AG04450 (cell line): ENCODE measurements around the gene ZSWIM5. TPM values are rescaled to one million over a fixed set of nuclear protein-coding genes. Genes with fewer than 3 reads are reported as not detected.
"Not testable (repeated sequence)": the region's sequence is repeated elsewhere in the genome, so short reads cannot be mapped to it uniquely, and the experiment has no call there.

Experiments
- CTCF ChIA-PET: fragments of 300-600, 350-600 bp; formaldehyde crosslinking; extraction: SDS; loops from one replicate; lab custom pipeline; 2022; ENCODE audit warnings: antibody characterized with exemption, inconsistent platforms; lab: Charles Lee
- POLR2A ChIA-PET: fragments of 350-600 bp; formaldehyde crosslinking; extraction: SDS; loops from one replicate; lab custom pipeline; 2021; ENCODE audit warnings: antibody characterized with exemption, inconsistent platforms; lab: Yijun Ruan, JAX
- DNase-seq: peaks from one replicate; pipeline ENCODE4 v3.0.0-alpha.2; 2011; ENCODE audit warnings: low read depth, low spot score
- H3K27ac ChIP-seq: one replicate; pipeline ENCODE4 v1.5.1; 2012; ENCODE audit warnings: low read depth, low read length, control low read depth
- H3K27me3 ChIP-seq: one replicate; pipeline ENCODE4 v1.6.0; 2012; ENCODE audit warnings: low read length; ENCODE audit not compliant: control insufficient read depth, insufficient read depth
- H3K4me3 ChIP-seq: 2 replicates; pipeline ENCODE4 v1.5.1; 2011; ENCODE audit warnings: mild to moderate bottlenecking, low read depth, low read length, control low read depth
- H3K9me3 ChIP-seq: 2 replicates; pipeline ENCODE4 v1.5.1; 2012; ENCODE audit warnings: low read length; ENCODE audit not compliant: control insufficient read depth, insufficient read depth
- polyA plus RNA-seq: library from polyadenylated mRNA; depleted of rRNA; stranded (reverse); fragments of >200 nt; gene quantifications from 2 replicates; pipeline ENCODE4 v1.2.3, GENCODE V29; 2011
- TF ChIP-seq, protein P1 (sequence below): IDR thresholded peaks from 2 replicates; pipeline ENCODE4 v1.5.1; 2011; ENCODE audit warnings: low read depth, low read length, control low read depth, inconsistent platforms

ZSWIM5 gene
- polyA plus RNA-seq, 1 experiment: 0.06 TPM

DNA sequence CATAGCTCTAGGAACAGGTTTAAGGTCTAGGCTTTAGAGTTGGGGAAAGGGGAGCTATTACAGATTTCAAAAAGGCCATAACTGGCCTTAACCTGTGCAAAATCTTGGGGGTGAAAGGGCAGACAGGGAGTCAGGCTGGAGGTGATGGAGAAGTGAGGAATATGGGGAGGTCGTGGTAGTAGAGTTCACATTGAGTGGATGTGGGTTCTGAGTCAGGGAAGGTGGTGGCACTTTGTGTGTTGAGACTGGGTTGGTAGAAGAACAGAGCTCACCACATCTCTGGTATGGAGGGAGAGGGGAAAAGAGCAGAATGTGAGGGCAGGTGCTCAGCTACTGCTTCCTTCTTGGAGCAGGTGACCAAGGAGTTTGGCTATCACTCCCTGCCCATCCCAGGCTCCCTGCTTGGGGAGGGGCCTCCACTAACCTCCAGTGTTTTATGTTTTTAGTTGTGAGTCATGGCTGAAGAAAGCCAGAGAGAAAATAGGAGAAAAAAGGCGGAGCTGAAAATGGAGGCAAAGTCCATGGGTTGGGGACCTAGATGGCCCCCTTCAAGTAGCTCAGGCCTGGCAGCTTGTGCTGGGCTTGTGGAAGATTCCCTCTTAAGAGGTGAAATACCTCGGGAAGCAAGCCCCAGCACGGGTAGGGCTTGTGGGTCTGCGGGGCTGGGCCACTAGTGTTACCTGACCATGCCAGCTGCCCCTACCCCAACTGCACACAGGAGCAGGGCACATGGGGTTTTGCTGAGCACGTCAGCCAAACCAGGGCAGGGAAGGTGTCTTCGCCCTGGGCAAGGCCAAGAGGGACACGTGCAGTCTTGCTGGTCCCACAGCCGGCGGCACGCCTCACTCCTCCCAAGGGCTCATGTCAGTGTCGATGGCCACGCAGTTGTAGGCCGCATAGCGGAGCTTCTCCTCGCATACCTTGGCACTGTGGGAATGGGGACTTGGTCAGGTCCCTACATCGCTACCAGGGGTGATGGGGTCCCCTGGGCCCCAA is 203.5 kb downstream of the ZSWIM5 start:
- no peaks in the 10 kb centered on the region for H3K27me3 ChIP-seq
- CTCF ChIA-PET: interaction anchor here (1.2 kb wide), 1 partner anchor 11 kb away, joined by 8 read pairs; no protein-coding TSS in a partner anchor
- no peak overlapping the region for H3K27ac ChIP-seq
- POLR2A ChIA-PET: interaction anchor here (1.3 kb wide), 1 partner anchor 184 kb away, joined by 4 read pairs; no protein-coding TSS in a partner anchor
- H3K9me3 ChIP-seq: no peaks in the 10 kb centered on the region
- TF ChIP-seq, protein P1, sequence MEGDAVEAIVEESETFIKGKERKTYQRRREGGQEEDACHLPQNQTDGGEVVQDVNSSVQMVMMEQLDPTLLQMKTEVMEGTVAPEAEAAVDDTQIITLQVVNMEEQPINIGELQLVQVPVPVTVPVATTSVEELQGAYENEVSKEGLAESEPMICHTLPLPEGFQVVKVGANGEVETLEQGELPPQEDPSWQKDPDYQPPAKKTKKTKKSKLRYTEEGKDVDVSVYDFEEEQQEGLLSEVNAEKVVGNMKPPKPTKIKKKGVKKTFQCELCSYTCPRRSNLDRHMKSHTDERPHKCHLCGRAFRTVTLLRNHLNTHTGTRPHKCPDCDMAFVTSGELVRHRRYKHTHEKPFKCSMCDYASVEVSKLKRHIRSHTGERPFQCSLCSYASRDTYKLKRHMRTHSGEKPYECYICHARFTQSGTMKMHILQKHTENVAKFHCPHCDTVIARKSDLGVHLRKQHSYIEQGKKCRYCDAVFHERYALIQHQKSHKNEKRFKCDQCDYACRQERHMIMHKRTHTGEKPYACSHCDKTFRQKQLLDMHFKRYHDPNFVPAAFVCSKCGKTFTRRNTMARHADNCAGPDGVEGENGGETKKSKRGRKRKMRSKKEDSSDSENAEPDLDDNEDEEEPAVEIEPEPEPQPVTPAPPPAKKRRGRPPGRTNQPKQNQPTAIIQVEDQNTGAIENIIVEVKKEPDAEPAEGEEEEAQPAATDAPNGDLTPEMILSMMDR: no peak
- DNase-seq: no peak
- no peak overlapping the region for H3K4me3 ChIP-seq

DNA sequence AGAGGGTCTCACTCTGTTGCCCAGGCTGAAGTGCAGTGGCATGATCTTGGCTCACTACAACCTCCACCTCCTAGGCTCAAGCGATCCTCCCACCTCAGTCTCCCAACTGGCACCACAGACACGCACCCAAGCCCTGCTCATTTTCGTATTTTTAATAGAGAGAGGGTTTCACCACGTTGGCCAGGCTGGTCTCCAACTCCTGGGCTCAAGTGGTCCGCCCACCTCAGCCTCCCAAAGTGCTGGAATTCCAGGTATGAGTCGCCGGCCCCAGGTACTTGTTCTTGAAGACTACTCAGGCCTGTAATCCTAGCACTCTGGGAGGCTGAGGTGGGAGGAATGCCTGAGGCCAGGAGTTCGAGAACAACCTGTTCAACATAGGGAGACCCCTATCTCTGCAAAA is 204.8 kb downstream of the ZSWIM5 start:
- DNase-seq, H3K9me3 ChIP-seq, H3K4me3 ChIP-seq, H3K27ac ChIP-seq, H3K27me3 ChIP-seq, POLR2A ChIA-PET: not testable (repeated sequence)
- CTCF ChIA-PET: interaction anchor here (1.4 kb wide), 1 partner anchor 13 kb away, joined by 4 read pairs; no protein-coding TSS in a partner anchor

- TF ChIP-seq, protein P1: no peak
- H3K27me3 ChIP-seq: no peaks in the 10 kb centered on the region
- H3K27ac ChIP-seq: no peak overlapping the region
- ChIA-PET CTCF (interaction anchor here (1.4 to 2.2 kb wide), 2 partner anchors 11 to 14 kb away, joined by 4 read pairs; partner anchors contain the start of gene UROD), POLR2A (no interaction called here)
- no peak for DNase-seq
- H3K4me3 ChIP-seq: no peak overlapping the region
- H3K9me3 ChIP-seq: no peaks in the 10 kb centered on the region
These were observed 205.4 kb downstream of the ZSWIM5 start for GRCh38 chr1:45001011-45001481.

DNA sequence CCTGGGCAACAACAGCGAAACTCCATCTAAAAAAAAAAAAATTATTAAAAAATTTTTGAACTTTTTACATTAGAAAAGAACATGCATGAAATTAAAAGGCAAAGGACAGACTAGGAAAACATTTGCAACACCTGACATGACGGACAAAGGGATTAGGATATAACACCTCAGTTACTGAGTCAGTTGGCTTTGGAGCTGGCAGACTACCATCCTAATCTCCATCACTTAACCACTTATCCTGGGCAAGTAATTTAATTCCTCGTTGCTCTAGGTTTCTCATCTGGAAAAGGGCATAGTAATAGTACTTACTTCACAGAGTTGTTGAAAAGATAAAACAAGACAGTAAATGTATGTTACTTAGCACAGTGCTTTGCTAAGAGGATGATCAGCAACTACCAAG is 207.2 kb downstream of the ZSWIM5 start:
- CTCF ChIA-PET: interaction anchor here (2.2 kb wide), 1 partner anchor 13 kb away, joined by 4 read pairs; the partner anchor contains the start of gene UROD

DNA sequence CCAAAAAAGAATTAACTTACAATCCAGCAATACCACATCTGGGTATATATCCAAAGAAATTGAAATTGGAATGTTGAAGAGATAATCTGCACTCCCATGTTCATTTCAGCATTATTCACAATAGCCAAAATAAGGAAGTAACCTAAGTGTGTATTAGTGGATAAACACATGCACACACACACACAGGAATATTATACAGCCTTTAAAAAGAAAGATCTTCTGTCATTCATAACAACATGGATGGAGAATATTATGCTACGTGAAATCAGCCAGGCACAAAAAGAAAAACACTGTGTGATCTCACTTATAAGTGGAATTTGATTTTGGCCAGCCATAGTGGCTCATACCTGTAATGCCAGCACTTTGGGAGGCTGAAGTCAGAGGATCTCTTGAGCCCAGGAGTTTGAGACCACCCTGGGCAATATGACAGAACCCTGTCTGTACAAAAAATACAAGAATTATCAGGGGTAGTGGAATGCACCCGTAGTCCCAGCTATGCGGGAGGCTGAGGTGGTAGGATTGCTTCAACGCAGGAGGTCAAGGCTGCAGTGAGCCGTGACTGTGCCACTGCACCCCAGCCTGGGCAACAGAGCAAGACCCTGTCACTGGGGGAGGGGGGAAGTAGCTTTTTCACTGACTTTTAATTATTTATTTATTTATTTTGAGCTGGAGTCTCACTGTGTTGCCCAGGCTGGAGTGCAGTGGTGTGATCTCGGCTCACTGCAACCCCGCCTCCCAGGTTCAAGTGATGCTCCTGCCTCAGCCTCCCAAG is 210.8 kb downstream of the ZSWIM5 start:
- H3K27ac ChIP-seq: no peak overlapping the region
- no peak overlapping the region for H3K4me3 ChIP-seq
- no peaks in the 10 kb centered on the region for H3K9me3 ChIP-seq
- TF ChIP-seq, protein P1: no peak
- ChIA-PET POLR2A (no interaction called here), CTCF (no interaction called here)
- no peak for DNase-seq
- no peaks in the 10 kb centered on the region for H3K27me3 ChIP-seq

More for the DNA sequence above, 207.2 kb downstream of the ZSWIM5 start:
- Histone ChIP-seq H3K27me3 (no peaks in the 10 kb centered on the region), H3K27ac (no peak overlapping the region), H3K4me3 (no peak overlapping the region), H3K9me3 (no peaks in the 10 kb centered on the region)
- no peak for DNase-seq
- TF ChIP-seq, protein P1: no peak
- POLR2A ChIA-PET: interaction anchor here (1.2 kb wide), 1 partner anchor 11 kb away, joined by 3 read pairs; no protein-coding TSS in a partner anchor
